ENCODE results near the gene SLC43A3. TPM values are rescaled to one million over a fixed set of nuclear protein-coding genes. Genes with fewer than 3 reads are reported as not detected.

Gene SLC43A3
- total and polyA plus RNA-seq, 9 of the 15 experiments (the other 6 are each of a cell fraction or from before 2014, with no cell fraction given), result 63.7 to 281 (median 139) TPM

GRCh38 chr11:57379732-57380131 is 47.2 kb downstream of the SLC43A3 start (continued):
- TF ChIP-seq ZNF584 (CRISPR knock-in tag; IDR thresholded peaks at IDR 0.05; ENCODE audit: low read depth), result 0 out of 2 replicates have a peak, but pooled peaks have one; percentile 36
- TF ChIP-seq HDAC2 (IDR thresholded peaks at IDR 0.05), result peak; percentile 79
- TF ChIP-seq CHCHD3 (CRISPR knock-in tag; IDR thresholded peaks at IDR 0.05), result no peak
- TF ChIP-seq ZNF316 (IDR thresholded peaks at IDR 0.05), result no peak
- TF ChIP-seq, protein P1, sequence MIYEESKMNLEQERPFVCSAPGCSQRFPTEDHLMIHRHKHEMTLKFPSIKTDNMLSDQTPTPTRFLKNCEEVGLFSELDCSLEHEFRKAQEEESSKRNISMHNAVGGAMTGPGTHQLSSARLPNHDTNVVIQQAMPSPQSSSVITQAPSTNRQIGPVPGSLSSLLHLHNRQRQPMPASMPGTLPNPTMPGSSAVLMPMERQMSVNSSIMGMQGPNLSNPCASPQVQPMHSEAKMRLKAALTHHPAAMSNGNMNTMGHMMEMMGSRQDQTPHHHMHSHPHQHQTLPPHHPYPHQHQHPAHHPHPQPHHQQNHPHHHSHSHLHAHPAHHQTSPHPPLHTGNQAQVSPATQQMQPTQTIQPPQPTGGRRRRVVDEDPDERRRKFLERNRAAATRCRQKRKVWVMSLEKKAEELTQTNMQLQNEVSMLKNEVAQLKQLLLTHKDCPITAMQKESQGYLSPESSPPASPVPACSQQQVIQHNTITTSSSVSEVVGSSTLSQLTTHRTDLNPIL (CRISPR knock-in tag; IDR thresholded peaks at IDR 0.05), result no peak
- no peak for TF ChIP-seq ZNF146 (CRISPR knock-in tag; IDR thresholded peaks at IDR 0.05; ENCODE audit: unreplicated experiment)
- TF ChIP-seq TBP (optimal IDR thresholded peaks at IDR 0.05; ENCODE audit: low read depth, low read length), result no peak

- POLR2A ChIA-PET, result no interaction called here
- in situ Hi-C loops (cut with MboI), result no loop called here
- no TSS peak for BruUV-seq (replicated peaks)
- TF ChIP-seq CCNT2 (IDR thresholded peaks at IDR 0.05; ENCODE audit: borderline replicate concordance, extremely low read depth, insufficient read length, low read depth, low read length) (no peak), NONO (IDR thresholded peaks at IDR 0.05; ENCODE audit: low read depth in 2 of 2, low read length in 1 of 2) (no peak), FOXJ2 (tag; IDR thresholded peaks at IDR 0.05) (no peak), ZC3H11A (IDR thresholded peaks at IDR 0.05; ENCODE audit: low read depth, low read length) (no peak), ZNF584 (CRISPR knock-in tag; IDR thresholded peaks at IDR 0.05; ENCODE audit: low read depth) (no peak), BDP1 (IDR thresholded peaks at IDR 0.05; ENCODE audit: insufficient read depth, insufficient read length) (no peak), CXXC5 (CRISPR knock-in tag; IDR thresholded peaks at IDR 0.05) (no peak), ZNF77 (CRISPR knock-in tag; IDR thresholded peaks at IDR 0.05) (no peak), GABPA (tag; conservative IDR thresholded peaks at IDR 0.05; ENCODE audit: low read depth) (no peak), POLR3A (IDR thresholded peaks at IDR 0.05; ENCODE audit: borderline replicate concordance, extremely low read depth, insufficient read depth, insufficient read length) (no peak), ZNF696 (CRISPR knock-in tag; conservative IDR thresholded peaks at IDR 0.05) (no peak), ZNF766 (CRISPR knock-in tag; conservative IDR thresholded peaks at IDR 0.05) (no peak), SRSF7 (optimal IDR thresholded peaks at IDR 0.05; ENCODE audit: low read depth, low read length) (no peak), NFE2L1 (tag; IDR thresholded peaks at IDR 0.05; ENCODE audit: borderline replicate concordance, low read depth) (no peak), ZNF717 (CRISPR knock-in tag; IDR thresholded peaks at IDR 0.05) (no peak)
- TF ChIP-seq, protein P2, sequence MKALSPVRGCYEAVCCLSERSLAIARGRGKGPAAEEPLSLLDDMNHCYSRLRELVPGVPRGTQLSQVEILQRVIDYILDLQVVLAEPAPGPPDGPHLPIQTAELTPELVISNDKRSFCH (CRISPR knock-in tag; IDR thresholded peaks at IDR 0.05), result no peak
- TF ChIP-seq, protein P2 (tag; IDR thresholded peaks at IDR 0.05), result no peak
Observed at GRCh38 chr11:57378186-57378585, 48.7 kb downstream of the SLC43A3 start.

More at GRCh38 chr11:57378186-57378585, 48.7 kb downstream of the SLC43A3 start:
- Histone ChIP-seq H4K20me1 (replicated peaks; ENCODE audit: control insufficient read depth, insufficient read depth, low read length) (no peaks in the 10 kb centered on the region), H3K4me1 (replicated peaks in 1 of 2; ENCODE audit: control insufficient read depth in 2 of 2, insufficient read depth in 2 of 2, low read length in 2 of 2) (peaks cover 12 to 20% of the 10 kb centered on the region in 2 experiments), H3K4me3 (no peak overlapping the region), H3K9ac (ENCODE audit: insufficient read depth in 1 of 2, low read depth in 2 of 2, low read length in 2 of 2) (no peak overlapping the region), H3K36me3 (ENCODE audit: control insufficient read depth, insufficient read depth, low read length) (no peaks in the 10 kb centered on the region), H3K9me1 (ENCODE audit: control insufficient read depth, insufficient read depth, low read length) (no peaks in the 10 kb centered on the region), H3K79me2 (ENCODE audit: control insufficient read depth, insufficient read depth, low read length) (no peaks in the 10 kb centered on the region), H3K27me3 (ENCODE audit: control insufficient read depth in 2 of 2, insufficient read depth in 2 of 2, low read length in 2 of 2) (peaks cover 6 to 7% of the 10 kb centered on the region in 2 experiments; a peak in 1 of 5 replicates), H2AFZ (ENCODE audit: low read depth, low read length) (no peak overlapping the region), H3K4me2 (ENCODE audit: insufficient read depth, low read length) (no peak overlapping the region), H3K27ac (ENCODE audit: extremely low read depth, low read depth, low read length) (no peak overlapping the region), H3K9me3 (replicated peaks; ENCODE audit: control insufficient read depth, insufficient read depth, low read depth, low read length) (no peaks in the 10 kb centered on the region)
- CTCF ChIA-PET (ENCODE audit: low intra/inter-chr PET ratio), result no interaction called here
- ATAC-seq (no peak), FAIRE-seq (no peak), DNase-seq (ENCODE audit: extremely low read depth in 1 of 4, low spot score in 3 of 4) (no peak)
- intact Hi-C loops (cut with micrococcal nuclease), result no loop called here

All from K562 (cell line).